ENCODE results near the gene AMBP.

DNA sequence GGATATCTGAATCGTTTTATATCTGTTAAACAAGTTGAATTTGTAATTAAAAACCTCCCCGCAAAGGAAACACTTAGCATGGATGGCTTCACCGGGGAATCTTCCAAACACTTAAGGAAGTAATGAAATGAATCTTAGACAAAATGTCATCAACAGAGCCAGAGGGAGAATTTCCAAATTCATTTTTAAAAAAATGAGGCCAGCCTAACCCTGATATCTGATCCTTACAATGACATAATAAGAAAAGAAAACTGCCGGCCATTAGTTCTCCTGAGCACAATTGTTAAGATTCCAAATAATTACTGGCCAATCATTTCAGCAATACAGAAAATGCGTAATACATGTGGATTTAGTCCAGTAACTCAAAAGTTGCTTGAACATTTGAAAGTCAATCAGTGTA lies 27.1 kb upstream of the AMBP start:
- TF ChIP-seq, protein P1, sequence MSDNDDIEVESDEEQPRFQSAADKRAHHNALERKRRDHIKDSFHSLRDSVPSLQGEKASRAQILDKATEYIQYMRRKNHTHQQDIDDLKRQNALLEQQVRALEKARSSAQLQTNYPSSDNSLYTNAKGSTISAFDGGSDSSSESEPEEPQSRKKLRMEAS (IDR thresholded peaks at IDR 0.05): no peak
- no peak for TF ChIP-seq ZBTB33 (IDR thresholded peaks at IDR 0.05)
